ENCODE data around the gene CHST13. TPM values are rescaled to one million over a fixed set of nuclear protein-coding genes. Genes with fewer than 3 reads are reported as not detected.

Gene CHST13
- polyA plus RNA-seq, 6 donors from 2014 or later = 0.16 to 0.53 TPM; not detected in 4

DNA sequence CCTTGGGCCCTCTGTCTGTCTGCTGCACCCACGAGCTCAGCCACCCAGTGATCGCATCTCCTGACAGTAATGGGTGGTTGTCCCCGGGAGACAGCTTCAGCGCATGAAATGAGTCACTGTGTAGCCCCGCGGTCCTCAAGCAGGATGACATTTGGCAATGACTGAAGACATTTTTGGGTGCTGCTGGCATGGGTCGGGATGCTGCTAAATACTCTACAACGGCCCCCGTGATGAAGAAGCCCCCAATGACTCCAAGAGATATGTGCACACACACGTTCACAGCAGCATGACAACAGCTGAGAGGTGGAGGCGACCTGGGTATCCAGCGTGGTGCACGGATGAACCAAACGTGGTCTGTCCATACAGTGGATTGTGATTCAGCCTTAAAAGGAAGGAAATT is 30.9 kb upstream of the CHST13 start:
- no peaks in the 10 kb centered on the region for H3K36me3 Mint-ChIP-seq
- H3K4me3 Mint-ChIP-seq = no peak overlapping the region
- peaks cover 0 to 5% (median 3%) of the 10 kb centered on the region in 3 donors for H3K27me3 Mint-ChIP-seq
- ATAC-seq (ENCODE audit: low read depth in 2 of 2) = no peak
- peak overlapping the region in 1 of 6 donors; percentile 5 for H3K27ac Mint-ChIP-seq
- no peaks in the 10 kb centered on the region for H3K9me3 Mint-ChIP-seq
- H3K4me1 Mint-ChIP-seq = peaks cover 0 to 5% (median 0%) of the 10 kb centered on the region in 3 donors
- no peak for DNase-seq

DNA sequence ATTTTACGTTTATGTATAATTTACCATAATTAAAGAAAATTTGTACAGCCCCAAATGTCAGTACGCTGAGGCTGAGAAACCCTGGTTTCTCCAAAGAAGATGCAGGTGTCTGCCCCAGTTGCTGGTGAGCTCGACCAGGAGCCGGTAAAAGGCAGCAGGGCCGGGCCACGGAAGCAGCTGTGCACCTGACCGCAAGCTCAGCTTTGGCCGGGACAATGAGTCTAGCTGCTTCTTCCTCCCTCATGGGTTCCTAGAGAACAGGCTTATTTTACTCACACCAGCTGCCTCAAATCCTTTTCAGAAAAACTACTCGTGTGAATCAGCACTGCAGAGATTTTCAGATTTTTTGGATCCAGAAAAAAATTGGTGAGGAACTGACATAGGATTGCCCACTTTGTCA is 30.2 kb upstream of the CHST13 start:
- H3K27ac Mint-ChIP-seq = no peak overlapping the region
- DNase-seq = no peak
- no peaks in the 10 kb centered on the region for H3K36me3 Mint-ChIP-seq
- H3K27me3 Mint-ChIP-seq = peaks cover 0 to 5% (median 0%) of the 10 kb centered on the region in 3 donors
- H3K4me3 Mint-ChIP-seq = no peak overlapping the region
- peaks cover 0 to 5% (median 0%) of the 10 kb centered on the region in 3 donors for H3K4me1 Mint-ChIP-seq
- no peak for ATAC-seq (ENCODE audit: low read depth in 2 of 2)
- H3K9me3 Mint-ChIP-seq = no peaks in the 10 kb centered on the region

DNA sequence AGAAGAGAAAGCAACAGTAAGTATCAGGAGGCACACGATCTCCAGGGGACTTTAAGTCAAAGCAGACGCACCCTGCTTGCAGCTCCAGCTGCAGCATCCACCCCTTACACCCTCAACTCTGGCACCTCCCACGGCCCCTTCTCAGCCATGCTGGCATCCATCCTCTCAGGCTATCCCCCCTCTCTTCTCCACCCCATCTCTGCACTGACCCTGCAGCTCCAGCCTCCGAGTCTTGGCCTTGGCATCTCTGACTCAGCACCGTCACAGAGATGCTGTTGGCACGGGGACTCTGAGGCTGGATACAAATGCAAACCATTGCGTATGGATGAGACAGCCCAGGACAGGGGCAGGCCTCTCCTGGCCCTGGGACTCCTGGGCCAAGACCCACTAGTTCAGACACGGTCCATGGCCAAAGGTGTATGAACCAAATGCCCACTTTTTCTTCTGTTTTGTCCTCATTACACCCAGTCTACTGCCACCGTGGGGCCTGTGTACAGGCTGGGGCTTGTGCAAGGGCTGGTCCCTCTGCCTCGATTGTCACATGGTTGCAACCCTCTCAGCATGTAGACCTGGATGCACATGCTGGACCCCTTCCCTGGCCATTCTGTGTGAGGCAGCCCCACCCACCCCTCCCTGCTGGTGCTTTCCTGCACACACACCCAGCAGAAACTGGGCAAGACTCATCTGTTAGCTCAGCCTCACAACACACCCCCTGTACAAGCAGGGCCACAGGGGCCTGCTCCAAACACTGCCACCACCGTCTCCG is 29.6 kb upstream of the CHST13 start:
- Mint-ChIP-seq H3K4me1 (peaks cover 0 to 5% (median 0%) of the 10 kb centered on the region in 3 donors), H3K4me3 (no peak overlapping the region), H3K27ac (no peak overlapping the region), H3K36me3 (no peaks in the 10 kb centered on the region), H3K9me3 (no peaks in the 10 kb centered on the region), H3K27me3 (peaks cover 0 to 5% (median 0%) of the 10 kb centered on the region in 3 donors)
- DNase-seq (no peak), ATAC-seq (ENCODE audit: low read depth in 2 of 2) (no peak)

DNA sequence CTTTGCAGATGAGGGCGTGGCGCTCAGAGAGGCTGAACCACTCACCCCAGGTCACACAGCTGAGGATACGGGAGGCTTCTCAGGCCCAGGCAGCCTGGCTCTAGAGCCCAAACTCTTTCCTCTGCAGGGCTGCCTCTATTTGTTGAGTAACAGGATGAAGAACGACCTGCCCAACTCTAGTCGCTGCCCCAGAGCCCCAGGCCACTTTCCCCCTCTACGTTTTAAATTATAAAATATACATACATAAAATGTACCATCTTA is 29.1 kb upstream of the CHST13 start:
- DNase-seq = no peak
- no peak overlapping the region for H3K4me3 Mint-ChIP-seq
- no peak for ATAC-seq (ENCODE audit: low read depth in 2 of 2)
- peaks cover 0 to 5% (median 0%) of the 10 kb centered on the region in 3 donors for H3K27me3 Mint-ChIP-seq
- H3K4me1 Mint-ChIP-seq = peaks cover 0 to 5% (median 0%) of the 10 kb centered on the region in 3 donors
- H3K9me3 Mint-ChIP-seq = no peaks in the 10 kb centered on the region
- no peaks in the 10 kb centered on the region for H3K36me3 Mint-ChIP-seq
- no peak overlapping the region for H3K27ac Mint-ChIP-seq

DNA sequence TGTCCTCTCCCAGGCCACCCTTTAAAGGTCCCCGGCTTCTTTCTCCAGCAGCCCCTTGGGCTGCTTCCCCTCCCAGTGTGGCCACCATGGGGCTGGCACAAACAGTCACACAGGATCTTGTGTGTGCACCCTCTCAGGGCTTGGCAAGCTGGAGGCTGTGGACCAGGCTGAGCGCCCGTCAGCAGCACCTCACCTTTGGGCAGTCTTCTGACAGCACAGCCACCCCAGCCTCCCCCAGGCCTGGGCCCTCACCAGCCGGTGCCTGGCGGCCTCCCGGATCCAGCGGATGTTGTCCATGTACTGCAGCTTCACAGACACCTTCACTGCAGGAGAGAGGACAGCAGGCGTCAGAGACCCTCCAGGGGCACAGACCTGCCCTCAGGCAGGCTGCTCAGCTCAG is 28.2 kb upstream of the CHST13 start:
- peaks cover 0 to 5% (median 0%) of the 10 kb centered on the region in 3 donors for H3K4me1 Mint-ChIP-seq
- no peak for DNase-seq
- no peaks in the 10 kb centered on the region for H3K36me3 Mint-ChIP-seq
- peaks cover 0 to 5% (median 0%) of the 10 kb centered on the region in 3 donors for H3K27me3 Mint-ChIP-seq
- H3K9me3 Mint-ChIP-seq = no peaks in the 10 kb centered on the region
- no peak for ATAC-seq (ENCODE audit: low read depth in 2 of 2)
- no peak overlapping the region for H3K27ac Mint-ChIP-seq
- no peak overlapping the region for H3K4me3 Mint-ChIP-seq

DNA sequence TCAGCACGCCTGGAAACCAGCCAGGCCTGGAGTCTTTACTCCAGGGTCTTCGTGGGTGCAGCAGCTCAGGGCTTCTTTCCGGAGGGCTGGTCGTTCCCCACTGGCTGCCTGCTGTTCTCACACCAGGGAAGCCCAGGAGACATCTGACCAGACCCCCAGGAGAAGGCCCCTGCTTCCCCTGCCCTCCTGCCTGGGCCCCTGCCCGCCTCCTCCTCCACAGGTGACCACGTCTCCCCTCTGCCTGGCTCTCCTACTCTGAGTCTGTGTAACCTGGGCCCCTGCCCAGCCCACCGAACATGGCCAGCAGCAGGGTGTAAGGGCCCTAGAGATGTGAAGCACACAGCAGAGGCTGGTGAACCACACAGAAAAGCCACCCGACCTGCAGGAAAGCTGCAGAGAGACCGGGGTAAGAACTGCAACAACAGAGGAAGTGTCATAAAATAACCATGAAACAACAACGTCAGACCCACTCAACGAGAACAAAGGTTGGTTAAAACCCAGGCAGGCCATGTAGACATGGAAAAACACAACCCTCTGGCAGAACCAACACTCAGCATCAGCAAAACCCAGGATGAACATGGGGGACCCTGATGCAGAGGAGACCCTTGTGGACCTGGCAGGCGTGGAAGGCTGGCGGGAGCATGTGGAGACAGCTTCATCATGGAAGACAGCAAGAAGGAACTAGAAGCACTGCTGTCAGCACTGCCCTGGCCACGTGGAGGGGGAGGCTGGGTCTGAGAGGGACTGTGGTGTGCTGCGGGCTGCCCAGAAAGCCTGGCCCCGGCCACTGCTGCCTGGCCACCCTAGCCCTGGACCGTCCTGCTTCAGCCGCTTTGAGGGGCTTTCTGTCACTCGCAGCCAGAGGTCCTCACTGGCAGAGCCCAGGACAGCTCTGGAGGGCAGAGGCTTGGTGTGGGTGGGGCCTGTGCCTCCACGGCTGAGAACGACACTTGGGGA is 26.8 kb upstream of the CHST13 start:
- Mint-ChIP-seq H3K4me3 (no peak overlapping the region), H3K27ac (no peak overlapping the region), H3K27me3 (peaks cover 0 to 5% (median 0%) of the 10 kb centered on the region in 3 donors), H3K36me3 (no peaks in the 10 kb centered on the region), H3K4me1 (peaks cover 0 to 5% (median 0%) of the 10 kb centered on the region in 3 donors), H3K9me3 (no peaks in the 10 kb centered on the region)
- ATAC-seq (ENCODE audit: low read depth in 2 of 2) (no peak), DNase-seq (no peak)

DNA sequence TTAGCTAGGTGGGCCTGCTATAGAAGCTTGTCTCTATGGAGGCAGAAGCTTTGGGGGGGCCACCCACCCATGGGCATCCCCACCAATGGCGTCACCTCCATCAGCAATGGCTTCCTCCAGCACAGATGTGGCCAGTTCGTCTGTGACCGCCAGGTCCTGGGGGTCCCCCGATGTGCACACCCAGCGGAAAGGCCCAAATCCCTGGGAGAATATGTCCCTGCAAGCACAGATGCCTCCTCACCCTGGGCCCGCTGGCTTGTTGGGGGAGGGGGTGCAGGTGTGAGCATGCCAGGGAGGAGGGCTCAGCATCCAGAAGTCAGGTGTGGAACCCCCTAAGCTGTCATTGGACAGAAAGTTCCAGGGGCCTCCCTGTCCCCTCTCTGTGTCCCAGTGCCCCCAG is 26.0 kb upstream of the CHST13 start:
- Mint-ChIP-seq H3K36me3 (no peaks in the 10 kb centered on the region), H3K9me3 (no peaks in the 10 kb centered on the region), H3K4me3 (no peak overlapping the region), H3K27me3 (peaks cover 0 to 5% (median 0%) of the 10 kb centered on the region in 3 donors), H3K4me1 (peaks cover 0 to 5% (median 0%) of the 10 kb centered on the region in 3 donors), H3K27ac (no peak overlapping the region)
- DNase-seq (no peak), ATAC-seq (ENCODE audit: low read depth in 2 of 2) (no peak)

DNA sequence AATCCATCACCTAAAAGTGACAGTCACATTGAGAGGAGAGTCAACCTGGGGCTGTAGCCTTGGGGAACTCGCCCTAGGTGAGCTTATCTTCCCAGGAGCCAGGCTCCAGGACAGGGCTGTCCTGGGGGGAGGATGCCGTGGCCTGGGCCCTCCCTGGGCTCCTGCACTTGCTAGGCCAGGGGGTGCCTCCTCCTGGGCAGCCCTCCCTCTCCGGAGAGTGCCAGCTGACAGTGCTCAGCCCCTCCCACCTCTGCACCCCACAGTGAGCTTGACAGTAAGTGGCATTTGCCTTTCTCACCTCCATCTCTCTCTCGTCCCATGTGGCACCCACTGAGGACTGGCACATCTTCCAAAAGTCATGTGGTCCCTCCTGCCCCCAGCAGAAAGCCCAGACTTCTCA is 25.5 kb upstream of the CHST13 start:
- H3K4me3 Mint-ChIP-seq = no peak overlapping the region
- H3K27me3 Mint-ChIP-seq = peaks cover 0 to 5% (median 0%) of the 10 kb centered on the region in 3 donors
- DNase-seq (no peak), ATAC-seq (ENCODE audit: low read depth in 2 of 2) (no peak)
- H3K36me3 Mint-ChIP-seq = no peaks in the 10 kb centered on the region
- peaks cover 0 to 5% (median 0%) of the 10 kb centered on the region in 3 donors for H3K4me1 Mint-ChIP-seq
- no peaks in the 10 kb centered on the region for H3K9me3 Mint-ChIP-seq
- H3K27ac Mint-ChIP-seq = peak overlapping the region in 1 of 6 donors; percentile 70

DNA sequence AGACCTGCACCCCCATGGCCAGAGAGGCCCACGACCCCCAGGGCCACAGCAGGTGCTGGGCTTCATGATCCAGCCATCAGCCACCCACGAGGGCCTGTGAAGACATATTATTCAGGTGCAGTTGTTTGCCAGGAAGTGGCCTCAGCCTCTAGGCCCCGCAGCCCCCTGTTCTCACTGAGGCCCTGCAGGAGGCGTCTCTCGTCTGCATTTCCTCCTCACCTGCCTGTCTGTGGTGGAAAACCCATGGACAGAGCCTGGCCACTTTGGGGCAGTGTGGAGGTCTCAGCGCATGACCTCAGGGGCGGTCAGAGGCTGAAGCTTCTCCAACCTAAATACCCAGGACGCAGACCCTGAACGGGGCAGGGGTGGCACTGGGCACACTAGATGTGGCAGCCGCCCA is 25.0 kb upstream of the CHST13 start:
- Mint-ChIP-seq H3K4me1 (peaks cover 0 to 5% (median 0%) of the 10 kb centered on the region in 3 donors), H3K27ac (peak overlapping the region in 1 of 6 donors; percentile 70), H3K9me3 (no peaks in the 10 kb centered on the region), H3K27me3 (peaks cover 0 to 5% (median 0%) of the 10 kb centered on the region in 3 donors), H3K36me3 (no peaks in the 10 kb centered on the region), H3K4me3 (no peak overlapping the region)
- ATAC-seq (ENCODE audit: low read depth in 2 of 2) = no peak
- DNase-seq = no peak

DNA sequence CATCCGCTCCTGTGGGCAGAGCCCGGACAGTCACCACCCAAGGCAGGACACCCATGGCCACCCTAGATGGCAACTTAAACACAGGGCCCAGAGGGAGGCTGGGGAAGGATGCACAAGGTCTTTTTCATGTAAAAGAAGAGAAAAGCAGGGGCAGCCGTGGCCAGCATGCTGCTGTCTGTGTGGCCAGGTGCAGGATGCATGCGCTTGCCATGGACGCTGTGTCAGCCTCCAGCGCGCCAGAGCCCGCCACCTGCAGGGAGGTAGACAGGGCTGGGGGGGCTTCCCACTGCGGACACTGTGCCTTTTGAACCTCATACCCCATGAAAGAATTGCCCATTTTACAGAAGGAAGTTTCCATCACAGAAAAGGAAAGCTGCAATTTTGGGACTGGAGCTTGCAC is 24.6 kb upstream of the CHST13 start:
- no peak overlapping the region for H3K4me3 Mint-ChIP-seq
- no peak for DNase-seq
- peaks cover 0 to 5% (median 0%) of the 10 kb centered on the region in 3 donors for H3K4me1 Mint-ChIP-seq
- no peaks in the 10 kb centered on the region for H3K36me3 Mint-ChIP-seq
- no peaks in the 10 kb centered on the region for H3K9me3 Mint-ChIP-seq
- peaks cover 0 to 5% (median 0%) of the 10 kb centered on the region in 3 donors for H3K27me3 Mint-ChIP-seq
- no peak overlapping the region for H3K27ac Mint-ChIP-seq
- no peak for ATAC-seq (ENCODE audit: low read depth in 2 of 2)

DNA sequence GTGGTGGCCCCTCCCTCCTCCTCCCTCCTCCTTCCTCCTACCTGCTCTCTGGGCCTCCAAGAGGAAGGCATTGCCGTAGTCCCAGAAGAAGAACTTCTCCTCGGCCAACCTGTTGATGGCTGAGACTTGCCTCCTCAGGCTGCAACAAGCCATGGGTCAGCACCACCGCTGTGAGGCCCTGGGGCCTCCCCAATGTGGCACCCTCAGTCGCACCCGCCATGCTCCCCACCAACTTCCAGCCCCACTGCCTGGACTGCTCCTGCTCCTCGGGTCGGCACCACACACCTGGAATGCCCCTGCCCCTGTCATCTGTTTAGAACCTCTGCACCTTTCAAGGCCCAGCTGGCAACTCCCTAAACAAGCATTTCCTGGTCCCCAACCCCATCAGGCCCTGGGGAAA is 23.9 kb upstream of the CHST13 start:
- H3K4me1 Mint-ChIP-seq = peaks cover 0 to 5% (median 0%) of the 10 kb centered on the region in 3 donors
- H3K27ac Mint-ChIP-seq = peak overlapping the region in 1 of 6 donors; percentile 53
- ATAC-seq (ENCODE audit: low read depth in 2 of 2) (no peak), DNase-seq (no peak)
- H3K9me3 Mint-ChIP-seq = no peaks in the 10 kb centered on the region
- no peak overlapping the region for H3K4me3 Mint-ChIP-seq
- H3K27me3 Mint-ChIP-seq = peaks cover 0 to 9% (median 5%) of the 10 kb centered on the region in 3 donors
- no peaks in the 10 kb centered on the region for H3K36me3 Mint-ChIP-seq

DNA sequence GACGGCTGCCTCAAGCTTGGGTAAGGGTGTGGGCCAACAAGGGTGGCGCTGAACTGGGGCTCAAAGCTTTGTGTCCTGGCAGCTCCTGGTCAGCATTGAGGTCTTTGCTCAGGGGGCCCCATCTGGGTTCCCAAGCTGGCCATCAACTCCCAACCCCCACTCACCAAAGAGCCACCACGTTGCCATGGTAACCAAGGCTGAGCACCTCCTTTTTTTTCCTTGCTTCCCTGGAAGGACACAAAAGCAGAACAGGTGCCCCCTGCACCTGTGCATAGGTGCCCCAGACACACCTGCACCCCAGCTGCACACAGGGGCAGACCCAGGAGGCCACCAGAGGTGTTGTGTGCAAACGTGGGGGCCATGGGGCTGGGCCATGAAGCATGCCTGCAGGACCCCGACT is 22.9 kb upstream of the CHST13 start:
- no peak for DNase-seq
- ATAC-seq (ENCODE audit: low read depth in 2 of 2) = no peak
- peaks cover 0 to 5% (median 0%) of the 10 kb centered on the region in 3 donors for H3K4me1 Mint-ChIP-seq
- peaks cover 1 to 15% (median 9%) of the 10 kb centered on the region in 3 donors for H3K27me3 Mint-ChIP-seq
- no peak overlapping the region for H3K27ac Mint-ChIP-seq
- no peaks in the 10 kb centered on the region for H3K36me3 Mint-ChIP-seq
- no peak overlapping the region for H3K4me3 Mint-ChIP-seq
- no peaks in the 10 kb centered on the region for H3K9me3 Mint-ChIP-seq

DNA sequence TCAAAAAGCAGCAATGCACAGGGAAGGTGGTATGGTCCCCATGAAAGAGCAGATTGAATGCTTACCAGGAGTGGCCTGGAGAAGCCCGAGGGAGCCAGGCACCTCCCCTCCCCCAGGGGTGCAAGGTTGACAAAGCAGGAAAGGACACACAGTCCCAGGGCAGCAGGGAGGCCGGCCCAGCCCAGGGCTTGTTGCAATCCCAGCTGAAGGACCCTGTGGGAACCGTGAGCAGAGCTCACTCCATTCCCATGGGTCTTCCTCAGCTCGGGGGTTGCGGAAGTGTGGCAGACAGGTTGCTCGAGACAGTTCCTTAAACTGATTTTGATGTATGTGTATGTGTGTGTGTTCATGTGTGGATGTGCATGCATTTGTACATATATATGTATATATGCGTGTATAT is 22.2 kb upstream of the CHST13 start:
- Mint-ChIP-seq H3K4me3 (no peak overlapping the region), H3K27ac (no peak overlapping the region), H3K27me3 (peaks cover 4 to 18% (median 9%) of the 10 kb centered on the region in 3 donors), H3K9me3 (no peaks in the 10 kb centered on the region), H3K4me1 (peaks cover 0 to 5% (median 0%) of the 10 kb centered on the region in 3 donors), H3K36me3 (no peaks in the 10 kb centered on the region)
- DNase-seq (peak; percentile 9), ATAC-seq (ENCODE audit: low read depth in 2 of 2) (no peak)

DNA sequence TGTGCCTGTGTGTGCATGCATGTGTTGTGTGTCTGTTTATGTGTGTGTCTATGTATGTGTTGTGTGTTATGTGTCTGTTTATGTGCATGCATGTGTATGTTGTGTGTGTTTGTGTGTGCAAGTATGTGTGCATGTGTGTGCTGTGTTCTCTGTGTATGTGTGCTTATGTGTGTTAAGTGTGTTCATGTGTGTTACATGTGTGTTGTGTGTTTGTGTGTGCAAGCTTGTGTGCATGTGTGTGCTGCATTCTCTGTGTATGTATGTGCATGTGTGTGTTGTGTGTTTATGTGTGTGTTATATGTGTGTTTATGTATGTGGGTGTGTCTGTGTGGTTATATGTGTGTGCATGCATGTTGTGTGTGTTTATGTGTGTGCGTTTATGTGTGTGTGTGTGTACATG is 21.3 kb upstream of the CHST13 start:
- no peak for ATAC-seq (ENCODE audit: low read depth in 2 of 2)
- Mint-ChIP-seq H3K36me3 (no peaks in the 10 kb centered on the region), H3K27ac (no peak overlapping the region), H3K9me3 (no peaks in the 10 kb centered on the region), H3K4me1 (no peaks in the 10 kb centered on the region), H3K27me3 (peaks cover 4 to 13% (median 9%) of the 10 kb centered on the region in 3 donors), H3K4me3 (no peak overlapping the region)
- no peak for DNase-seq

Measured in naive B cell (primary cell).